Body of pancreas (tissue), 4 donors: ENCODE measurements around the gene SART1.

ENCODE experiments used
- CTCF ChIP-seq, 7 experiments: fragments of 450-650 bp in 4 of 7; fragments of 200-600 bp in 3 of 7; sonication (generic) in 3 of 7; IDR thresholded peaks; one replicate each; pipeline ENCODE4 v1.5.1; 2016 to 2019; ENCODE audit warnings: antibody characterized with exemption in 7 of 7
- POLR2A ChIP-seq, 3 donors: fragments of 450-650 bp; IDR thresholded peaks; one replicate each; pipeline ENCODE4 v1.6.1; 2016; ENCODE audit warnings: antibody characterized with exemption in 3 of 3, mild to moderate bottlenecking in 2 of 3

- TF ChIP-seq CTCF (IDR thresholded peaks at IDR 0.05) (no peak), POLR2A (IDR thresholded peaks at IDR 0.05) (no peak)
Observed at GRCh38 chr11:65947603-65948125, 13.9 kb upstream of the SART1 start.
